ENCODE data around the gene DZIP1L.

DNA sequence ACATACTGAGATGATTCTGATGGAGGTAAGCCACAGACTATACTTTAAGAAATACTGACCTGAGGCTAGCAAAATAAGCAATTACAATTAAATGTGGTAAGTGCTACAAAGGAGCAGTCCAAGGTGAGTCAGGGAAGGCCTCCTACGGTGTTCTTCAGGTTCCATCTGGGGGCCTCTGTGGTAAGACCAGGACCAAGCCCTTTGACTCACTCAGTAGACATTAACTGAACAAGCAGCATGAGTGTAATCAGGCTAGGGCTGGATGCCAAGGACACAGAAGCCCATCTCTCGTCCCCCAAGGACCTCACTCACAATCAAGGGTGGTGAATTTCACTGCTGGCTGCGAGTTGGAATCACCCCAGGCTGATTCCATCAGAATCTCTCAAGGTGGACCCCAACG is 37.3 kb downstream of the DZIP1L start:
- TF ChIP-seq, protein P1, sequence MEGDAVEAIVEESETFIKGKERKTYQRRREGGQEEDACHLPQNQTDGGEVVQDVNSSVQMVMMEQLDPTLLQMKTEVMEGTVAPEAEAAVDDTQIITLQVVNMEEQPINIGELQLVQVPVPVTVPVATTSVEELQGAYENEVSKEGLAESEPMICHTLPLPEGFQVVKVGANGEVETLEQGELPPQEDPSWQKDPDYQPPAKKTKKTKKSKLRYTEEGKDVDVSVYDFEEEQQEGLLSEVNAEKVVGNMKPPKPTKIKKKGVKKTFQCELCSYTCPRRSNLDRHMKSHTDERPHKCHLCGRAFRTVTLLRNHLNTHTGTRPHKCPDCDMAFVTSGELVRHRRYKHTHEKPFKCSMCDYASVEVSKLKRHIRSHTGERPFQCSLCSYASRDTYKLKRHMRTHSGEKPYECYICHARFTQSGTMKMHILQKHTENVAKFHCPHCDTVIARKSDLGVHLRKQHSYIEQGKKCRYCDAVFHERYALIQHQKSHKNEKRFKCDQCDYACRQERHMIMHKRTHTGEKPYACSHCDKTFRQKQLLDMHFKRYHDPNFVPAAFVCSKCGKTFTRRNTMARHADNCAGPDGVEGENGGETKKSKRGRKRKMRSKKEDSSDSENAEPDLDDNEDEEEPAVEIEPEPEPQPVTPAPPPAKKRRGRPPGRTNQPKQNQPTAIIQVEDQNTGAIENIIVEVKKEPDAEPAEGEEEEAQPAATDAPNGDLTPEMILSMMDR (IDR thresholded peaks at IDR 0.05) = no peak
- TF ChIP-seq POLR2A (IDR thresholded peaks at IDR 0.05) (no peak), POLR2AphosphoS5 (IDR thresholded peaks at IDR 0.05) (no peak)

Measured in prostate gland (tissue), 2 donors.